Esophagus muscularis mucosa (tissue), 4 donors: ENCODE results near the gene LAMA3.

Source experiments
- EP300 ChIP-seq: sonication (generic); formaldehyde crosslinking; IDR thresholded peaks from one replicate; pipeline ENCODE4 v1.6.1; 2017; ENCODE audit warnings: antibody characterized with exemption
- POLR2A ChIP-seq: fragments of 450-650 bp; IDR thresholded peaks from one replicate; pipeline ENCODE4 v1.6.1; 2017; ENCODE audit warnings: antibody characterized with exemption, moderate library complexity, mild to moderate bottlenecking, low read depth
- TF ChIP-seq, protein P1 (sequence below), 3 experiments: fragments of 200-600 bp in 2 of 3; fragments of 450-650 bp in 1 of 3; sonication (generic) in 2 of 3; IDR thresholded peaks; one replicate each; pipeline ENCODE4 v1.5.1; 2017 to 2019; ENCODE audit warnings: antibody characterized with exemption in 3 of 3, mild to moderate bottlenecking in 2 of 3, moderate library complexity in 1 of 3

DNA sequence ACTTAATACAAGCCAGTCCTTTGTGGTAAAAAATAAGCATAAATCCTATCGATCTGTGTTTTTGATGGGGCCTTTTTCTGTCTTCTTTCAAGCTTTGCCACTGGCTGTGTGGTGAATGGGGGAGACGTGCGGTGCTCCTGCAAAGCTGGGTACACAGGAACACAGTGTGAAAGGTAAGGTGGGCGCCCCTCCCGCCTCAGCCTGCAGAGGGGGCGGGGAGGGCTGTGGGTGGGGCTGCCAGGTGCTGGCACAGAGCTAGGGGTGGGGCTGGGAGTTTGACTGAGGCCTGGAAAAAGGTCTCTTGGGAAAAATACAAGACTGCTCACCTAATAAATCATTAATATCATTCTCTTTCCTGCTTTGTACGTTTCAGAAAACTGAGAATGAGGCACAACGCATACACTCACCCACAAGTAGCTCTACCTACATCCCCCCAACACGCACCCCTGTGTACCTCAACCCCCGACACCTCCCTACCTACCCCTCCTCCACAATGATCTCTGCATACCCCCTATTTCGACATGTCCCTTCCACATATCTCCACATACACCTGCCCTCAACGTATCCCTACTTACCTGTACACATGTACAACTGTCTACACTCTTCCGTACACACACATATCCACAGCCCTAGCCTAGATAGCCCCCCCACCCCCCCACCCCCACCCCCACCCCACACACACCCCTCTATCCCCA, 195.6 kb downstream of the LAMA3 start:
- TF ChIP-seq, protein P1, sequence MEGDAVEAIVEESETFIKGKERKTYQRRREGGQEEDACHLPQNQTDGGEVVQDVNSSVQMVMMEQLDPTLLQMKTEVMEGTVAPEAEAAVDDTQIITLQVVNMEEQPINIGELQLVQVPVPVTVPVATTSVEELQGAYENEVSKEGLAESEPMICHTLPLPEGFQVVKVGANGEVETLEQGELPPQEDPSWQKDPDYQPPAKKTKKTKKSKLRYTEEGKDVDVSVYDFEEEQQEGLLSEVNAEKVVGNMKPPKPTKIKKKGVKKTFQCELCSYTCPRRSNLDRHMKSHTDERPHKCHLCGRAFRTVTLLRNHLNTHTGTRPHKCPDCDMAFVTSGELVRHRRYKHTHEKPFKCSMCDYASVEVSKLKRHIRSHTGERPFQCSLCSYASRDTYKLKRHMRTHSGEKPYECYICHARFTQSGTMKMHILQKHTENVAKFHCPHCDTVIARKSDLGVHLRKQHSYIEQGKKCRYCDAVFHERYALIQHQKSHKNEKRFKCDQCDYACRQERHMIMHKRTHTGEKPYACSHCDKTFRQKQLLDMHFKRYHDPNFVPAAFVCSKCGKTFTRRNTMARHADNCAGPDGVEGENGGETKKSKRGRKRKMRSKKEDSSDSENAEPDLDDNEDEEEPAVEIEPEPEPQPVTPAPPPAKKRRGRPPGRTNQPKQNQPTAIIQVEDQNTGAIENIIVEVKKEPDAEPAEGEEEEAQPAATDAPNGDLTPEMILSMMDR (IDR thresholded peaks at IDR 0.05), result no peak
- TF ChIP-seq POLR2A (no peak), EP300 (no peak)
